ENCODE measurements around the gene ZNF260.
"Not testable (repeated sequence)": the region's sequence is repeated elsewhere in the genome, so short reads cannot be mapped to it uniquely, and the experiment has no call there.

ZNF260 gene

DNA sequence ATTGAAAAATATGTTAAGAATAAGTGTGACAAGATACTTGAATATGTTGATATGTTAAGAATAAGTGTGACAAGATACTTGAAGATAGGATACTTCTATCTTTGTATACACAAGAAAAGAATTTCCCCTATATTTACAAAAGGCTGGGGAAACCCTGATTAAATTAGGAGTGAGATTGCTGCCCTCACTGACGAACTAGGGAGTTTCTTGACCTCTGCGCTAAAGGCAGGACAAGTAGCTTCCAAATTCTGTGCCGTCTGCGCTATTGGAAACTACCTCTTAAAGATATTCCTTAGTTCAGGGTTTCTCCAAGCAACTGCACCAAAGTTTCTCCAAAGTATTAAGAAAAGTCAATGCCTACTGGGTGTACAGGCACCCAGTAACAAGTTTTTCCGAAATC is 730 bp downstream of the ZNF260 start:
- Histone ChIP-seq H3K27ac (ENCODE audit: low read length) (peak overlapping the region; percentile 97), H3K36me3 (ENCODE audit: control insufficient read depth, low read depth, low read length) (peaks cover 19% of the 10 kb centered on the region), H3K4me3 (ENCODE audit: low read length) (peak overlapping the region; percentile 90), H3K9me3 (ENCODE audit: control insufficient read depth, low read depth, low read length) (no peaks in the 10 kb centered on the region), H3K9ac (ENCODE audit: low read length) (peak overlapping the region; percentile 95), H3K4me1 (ENCODE audit: control insufficient read depth, low read depth, low read length) (no peaks in the 10 kb centered on the region), H3K27me3 (ENCODE audit: control insufficient read depth, insufficient read depth, low read length) (no peaks in the 10 kb centered on the region)

DNA sequence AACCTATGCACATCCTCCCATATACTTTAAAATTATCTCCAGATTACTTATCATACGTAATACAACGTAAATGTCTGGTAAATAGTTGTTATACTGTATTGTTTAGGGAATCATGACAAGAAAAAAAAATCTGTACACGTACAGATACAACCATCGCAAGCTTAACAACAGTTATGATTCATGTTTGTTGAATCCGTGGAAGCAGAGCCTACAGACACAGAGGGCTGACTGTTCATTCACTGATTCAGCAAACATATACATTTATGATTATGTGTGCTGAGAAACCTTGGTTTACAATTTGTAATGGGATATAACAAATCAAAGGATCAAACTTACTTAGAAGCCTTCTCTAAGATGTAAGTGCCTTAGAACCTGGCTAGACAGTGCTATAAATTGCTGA is 1.5 kb downstream of the ZNF260 start:
- H3K4me1 ChIP-seq (ENCODE audit: control insufficient read depth, low read depth, low read length), result no peaks in the 10 kb centered on the region
- no peaks in the 10 kb centered on the region for H3K27me3 ChIP-seq (ENCODE audit: control insufficient read depth, insufficient read depth, low read length)
- peaks cover 19% of the 10 kb centered on the region for H3K36me3 ChIP-seq (ENCODE audit: control insufficient read depth, low read depth, low read length)
- no peak overlapping the region for H3K9ac ChIP-seq (ENCODE audit: low read length)
- no peak overlapping the region for H3K27ac ChIP-seq (ENCODE audit: low read length)
- peak overlapping the region; percentile 90 for H3K4me3 ChIP-seq (ENCODE audit: low read length)
- no peaks in the 10 kb centered on the region for H3K9me3 ChIP-seq (ENCODE audit: control insufficient read depth, low read depth, low read length)

DNA sequence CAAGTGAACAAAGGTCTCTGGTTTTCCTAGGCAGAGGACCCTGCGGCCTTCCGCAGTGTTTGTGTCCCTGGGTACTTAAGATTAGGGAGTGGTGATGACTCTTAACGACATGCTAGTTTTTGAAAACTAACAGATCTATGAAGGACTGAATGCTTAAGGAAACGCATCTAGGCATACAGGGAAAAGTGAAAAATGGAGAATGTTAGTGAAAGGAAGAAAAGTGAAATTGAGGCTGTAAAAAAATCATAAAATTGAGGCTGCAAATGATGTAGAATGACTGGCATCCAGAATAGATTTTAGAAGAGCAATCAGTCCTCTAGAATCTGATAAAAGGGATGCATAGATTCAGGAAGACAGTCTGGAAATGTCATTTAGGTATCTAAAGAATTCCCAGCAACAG is 3.5 kb downstream of the ZNF260 start:
- H3K27ac ChIP-seq (ENCODE audit: low read length), result no peak overlapping the region
- H3K27me3 ChIP-seq (ENCODE audit: control insufficient read depth, insufficient read depth, low read length), result no peaks in the 10 kb centered on the region
- H3K4me1 ChIP-seq (ENCODE audit: control insufficient read depth, low read depth, low read length), result no peaks in the 10 kb centered on the region
- H3K9me3 ChIP-seq (ENCODE audit: control insufficient read depth, low read depth, low read length), result peaks cover 3% of the 10 kb centered on the region
- peaks cover 26% of the 10 kb centered on the region for H3K36me3 ChIP-seq (ENCODE audit: control insufficient read depth, low read depth, low read length)
- H3K9ac ChIP-seq (ENCODE audit: low read length), result no peak overlapping the region
- H3K4me3 ChIP-seq (ENCODE audit: low read length), result no peak overlapping the region

- H3K9me3 ChIP-seq (ENCODE audit: control insufficient read depth, low read depth, low read length), result peaks cover 72% of the 10 kb centered on the region
- no peak overlapping the region for H3K4me3 ChIP-seq (ENCODE audit: low read length)
- no peak overlapping the region for H3K9ac ChIP-seq (ENCODE audit: low read length)
- peaks cover 56% of the 10 kb centered on the region for H3K36me3 ChIP-seq (ENCODE audit: control insufficient read depth, low read depth, low read length)
- no peaks in the 10 kb centered on the region for H3K27me3 ChIP-seq (ENCODE audit: control insufficient read depth, insufficient read depth, low read length)
- no peaks in the 10 kb centered on the region for H3K4me1 ChIP-seq (ENCODE audit: control insufficient read depth, low read depth, low read length)
- no peak overlapping the region for H3K27ac ChIP-seq (ENCODE audit: low read length)
Observed at GRCh38 chr19:36514012-36514612, 14.0 kb downstream of the ZNF260 start.

DNA sequence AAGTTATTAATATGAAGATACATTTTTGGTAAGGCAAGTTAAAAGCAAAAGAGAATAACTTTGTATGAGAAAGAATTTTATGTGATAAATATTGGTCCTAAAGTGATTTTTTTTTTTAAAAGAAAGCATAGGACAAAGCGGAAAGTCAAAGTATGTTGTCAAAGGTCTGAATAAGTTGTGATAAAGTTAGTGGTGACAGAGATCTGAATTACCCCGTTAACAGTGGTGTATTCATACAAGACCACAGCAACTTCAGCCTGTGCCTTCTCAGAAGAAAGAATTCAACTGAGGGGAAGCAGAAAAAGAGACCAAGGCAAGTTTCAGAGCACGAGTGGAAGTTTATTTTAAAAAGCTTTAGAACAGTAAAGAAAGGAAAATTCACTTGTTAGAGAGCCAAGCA is 19.7 kb downstream of the ZNF260 start:
- no peaks in the 10 kb centered on the region for H3K27me3 ChIP-seq (ENCODE audit: control insufficient read depth, insufficient read depth, low read length)
- no peak overlapping the region for H3K9ac ChIP-seq (ENCODE audit: low read length)
- no peak overlapping the region for H3K27ac ChIP-seq (ENCODE audit: low read length)
- no peak overlapping the region for H3K4me3 ChIP-seq (ENCODE audit: low read length)
- H3K36me3 ChIP-seq (ENCODE audit: control insufficient read depth, low read depth, low read length), result peaks cover under 1% of the 10 kb centered on the region
- peaks cover 28% of the 10 kb centered on the region for H3K9me3 ChIP-seq (ENCODE audit: control insufficient read depth, low read depth, low read length)
- no peaks in the 10 kb centered on the region for H3K4me1 ChIP-seq (ENCODE audit: control insufficient read depth, low read depth, low read length)

DNA sequence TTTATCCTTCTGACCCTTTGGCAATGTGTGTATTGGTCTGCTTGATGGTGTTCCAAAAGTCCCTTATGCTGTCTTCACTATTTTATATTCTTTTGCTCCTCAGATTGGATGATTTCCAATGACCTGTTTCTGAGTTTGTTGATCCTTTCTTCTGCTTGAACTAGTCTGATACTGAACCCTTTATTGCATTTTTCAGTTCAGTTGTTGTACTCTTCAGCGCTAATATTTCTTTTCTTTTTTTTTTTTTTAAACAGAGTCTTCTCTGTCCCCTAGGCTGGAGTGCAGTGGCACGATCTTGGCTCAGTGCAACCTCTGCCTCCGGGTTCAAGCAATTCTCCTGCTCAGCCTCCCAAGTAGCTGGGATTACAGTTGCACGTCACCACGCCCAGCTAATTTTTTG is 26.1 kb downstream of the ZNF260 start:
- H3K9ac ChIP-seq (ENCODE audit: low read length), result no peak overlapping the region

GRCh38 chr19:36497001-36497400 is 31.1 kb downstream of the ZNF260 start:
- H3K4me3 ChIP-seq (ENCODE audit: low read length), result no peak overlapping the region
- H3K27ac ChIP-seq (ENCODE audit: low read length), result no peak overlapping the region
- H3K9me3 ChIP-seq (ENCODE audit: control insufficient read depth, low read depth, low read length), result peaks cover 5% of the 10 kb centered on the region
- no peaks in the 10 kb centered on the region for H3K27me3 ChIP-seq (ENCODE audit: control insufficient read depth, insufficient read depth, low read length)
- no peaks in the 10 kb centered on the region for H3K36me3 ChIP-seq (ENCODE audit: control insufficient read depth, low read depth, low read length)
- H3K9ac ChIP-seq (ENCODE audit: low read length), result no peak overlapping the region
- H3K4me1 ChIP-seq (ENCODE audit: control insufficient read depth, low read depth, low read length), result no peaks in the 10 kb centered on the region

More for the DNA sequence above, 26.1 kb downstream of the ZNF260 start:
- H3K4me1 ChIP-seq (ENCODE audit: control insufficient read depth, low read depth, low read length), result no peaks in the 10 kb centered on the region
- no peak overlapping the region for H3K27ac ChIP-seq (ENCODE audit: low read length)
- no peak overlapping the region for H3K4me3 ChIP-seq (ENCODE audit: low read length)
- H3K27me3 ChIP-seq (ENCODE audit: control insufficient read depth, insufficient read depth, low read length), result no peaks in the 10 kb centered on the region
- no peaks in the 10 kb centered on the region for H3K36me3 ChIP-seq (ENCODE audit: control insufficient read depth, low read depth, low read length)
- peaks cover 5% of the 10 kb centered on the region for H3K9me3 ChIP-seq (ENCODE audit: control insufficient read depth, low read depth, low read length)

DNA sequence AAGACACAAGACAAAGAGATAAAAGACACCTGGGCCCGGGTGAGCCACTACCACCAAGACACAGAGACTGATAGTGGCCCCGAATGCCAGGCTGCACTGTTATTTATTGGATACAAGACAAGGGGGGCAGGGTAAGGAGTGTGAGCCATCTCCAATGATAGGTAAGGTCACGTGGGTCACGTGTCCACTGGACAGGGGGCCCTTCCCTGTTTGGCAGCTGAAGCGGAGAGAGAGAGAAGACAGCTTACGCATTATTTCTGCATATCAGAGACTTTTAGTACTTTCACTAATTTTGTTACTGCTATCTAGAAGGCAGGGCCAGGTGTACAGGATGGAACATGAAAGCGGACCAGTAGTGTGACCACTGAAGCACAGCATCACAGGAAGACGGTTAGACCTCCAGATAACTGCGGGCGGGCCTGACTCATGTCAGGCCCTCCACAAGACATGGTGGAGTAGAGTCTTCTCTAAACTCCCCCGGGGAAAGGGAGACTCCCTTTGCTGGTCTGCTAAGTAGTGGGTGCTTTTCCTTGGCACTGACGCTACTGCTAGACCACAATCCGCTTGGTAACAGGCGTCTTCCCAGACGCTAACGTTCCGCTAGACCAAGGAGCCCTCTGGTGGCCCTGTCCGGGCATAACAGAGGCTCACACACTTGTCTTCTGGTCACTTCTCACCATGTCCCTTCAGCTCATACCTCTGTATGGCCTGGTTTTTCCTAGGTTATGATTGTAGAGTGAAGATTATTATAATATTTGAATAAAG is 35.2 kb downstream of the ZNF260 start:
- H3K27ac ChIP-seq (ENCODE audit: low read length); H3K4me1 ChIP-seq (ENCODE audit: control insufficient read depth, low read depth, low read length); H3K9ac ChIP-seq (ENCODE audit: low read length); H3K9me3 ChIP-seq (ENCODE audit: control insufficient read depth, low read depth, low read length); H3K4me3 ChIP-seq (ENCODE audit: low read length); H3K27me3 ChIP-seq (ENCODE audit: control insufficient read depth, insufficient read depth, low read length); H3K36me3 ChIP-seq (ENCODE audit: control insufficient read depth, low read depth, low read length): not testable (repeated sequence)

DNA sequence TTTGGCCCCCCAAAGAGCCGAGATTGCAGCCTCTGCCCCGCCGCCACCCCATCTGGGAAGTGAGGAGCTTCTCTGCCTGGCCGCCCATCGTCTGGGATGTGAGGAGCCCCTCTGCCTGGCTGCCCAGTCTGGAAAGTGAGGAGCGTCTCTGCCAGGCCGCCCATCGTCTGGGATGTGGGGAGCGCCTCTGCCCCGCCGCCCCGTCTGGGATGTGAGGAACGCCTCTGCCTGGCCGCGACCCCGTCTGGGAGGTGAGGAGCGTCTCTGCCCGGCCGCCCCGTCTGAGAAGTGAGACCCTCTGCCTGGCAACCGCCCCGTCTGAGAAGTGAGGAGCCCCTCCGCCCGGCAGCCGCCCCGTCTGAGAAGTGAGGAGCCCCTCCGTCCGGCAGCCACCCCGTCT is 37.2 kb downstream of the ZNF260 start:
- H3K4me3 ChIP-seq (ENCODE audit: low read length); H3K36me3 ChIP-seq (ENCODE audit: control insufficient read depth, low read depth, low read length); H3K9ac ChIP-seq (ENCODE audit: low read length); H3K27me3 ChIP-seq (ENCODE audit: control insufficient read depth, insufficient read depth, low read length); H3K27ac ChIP-seq (ENCODE audit: low read length); H3K4me1 ChIP-seq (ENCODE audit: control insufficient read depth, low read depth, low read length); H3K9me3 ChIP-seq (ENCODE audit: control insufficient read depth, low read depth, low read length): not testable (repeated sequence)

GRCh38 chr19:36489920-36490415 is 38.1 kb downstream of the ZNF260 start:
- peak overlapping the region; percentile 96 for H3K4me3 ChIP-seq (ENCODE audit: low read length)
- no peaks in the 10 kb centered on the region for H3K4me1 ChIP-seq (ENCODE audit: control insufficient read depth, low read depth, low read length)
- H3K9ac ChIP-seq (ENCODE audit: low read length), result peak overlapping the region; percentile 89
- no peaks in the 10 kb centered on the region for H3K27me3 ChIP-seq (ENCODE audit: control insufficient read depth, insufficient read depth, low read length)
- no peaks in the 10 kb centered on the region for H3K36me3 ChIP-seq (ENCODE audit: control insufficient read depth, low read depth, low read length)
- H3K27ac ChIP-seq (ENCODE audit: low read length), result peak overlapping the region; percentile 89
- H3K9me3 ChIP-seq (ENCODE audit: control insufficient read depth, low read depth, low read length), result peaks cover 5% of the 10 kb centered on the region

DNA sequence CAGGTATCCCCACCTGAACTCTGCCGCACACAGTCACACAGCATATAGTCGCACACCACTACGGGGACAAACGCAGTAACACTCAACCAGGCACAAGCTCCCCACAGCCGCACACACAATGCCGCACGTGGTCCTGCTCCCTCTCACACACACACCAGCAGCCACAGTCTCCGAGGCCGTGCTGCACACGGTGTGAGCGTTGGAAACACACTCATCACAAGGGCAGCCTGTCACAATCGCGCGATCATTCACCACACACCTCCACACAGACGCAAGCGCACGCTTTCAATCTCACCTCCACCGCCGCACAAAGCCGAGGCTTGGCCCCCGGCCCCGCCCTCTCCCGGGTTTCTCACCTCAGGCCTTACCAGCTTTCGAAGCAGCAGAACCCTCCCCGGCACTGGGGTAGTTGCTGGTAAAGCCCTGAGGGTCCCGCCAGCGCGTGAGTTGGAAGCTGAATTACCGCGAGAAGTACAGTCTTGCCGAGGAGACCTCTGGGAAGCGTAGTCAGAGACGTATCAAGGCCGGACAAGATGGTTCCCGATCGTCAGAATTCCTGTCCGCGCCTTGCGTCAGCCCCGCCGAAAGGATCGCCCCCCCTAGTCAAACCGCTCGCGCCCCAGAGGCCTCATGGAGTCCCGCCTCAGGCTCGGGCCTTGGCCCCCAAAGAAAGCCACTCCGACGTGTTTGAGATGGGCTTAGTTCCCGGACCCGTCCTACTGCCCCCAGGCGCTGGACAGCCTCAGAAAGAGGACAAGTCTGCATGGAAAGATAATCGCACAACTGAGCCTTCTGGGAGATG is 38.8 kb downstream of the ZNF260 start, which contains the start of gene ZNF566:
TSS of gene ZNF566 (minus strand) at position 444 of the 802 bp plus-strand sequence. CDS start 13,004 bp downstream, outside the sequence.
- Histone ChIP-seq H3K4me3 (ENCODE audit: low read length) (peak within 1 kb of the TSS; percentile 96), H3K27me3 (ENCODE audit: control insufficient read depth, insufficient read depth, low read length) (no peaks in the 10 kb centered on the region), H3K4me1 (ENCODE audit: control insufficient read depth, low read depth, low read length) (no peaks in the 10 kb centered on the region), H3K36me3 (ENCODE audit: control insufficient read depth, low read depth, low read length) (no peaks in the 10 kb centered on the region), H3K9me3 (ENCODE audit: control insufficient read depth, low read depth, low read length) (peaks cover 5% of the 10 kb centered on the region), H3K27ac (ENCODE audit: low read length) (peak within 1 kb of the TSS; percentile 89), H3K9ac (ENCODE audit: low read length) (peak within 1 kb of the TSS; percentile 89)

All from iPS-18a (cell line).